ENCODE results near the gene RCCD1.

Gene RCCD1

GRCh38 chr15:90966262-90966661 is 11.6 kb downstream of the RCCD1 start:
- H3K27ac ChIP-seq (ENCODE audit: insufficient read depth, low read length, poor library complexity, severe bottlenecking) = no peak overlapping the region
- H3K36me3 ChIP-seq (ENCODE audit: control insufficient read depth, insufficient read depth, low read length) = peaks cover 1% of the 10 kb centered on the region
- no peaks in the 10 kb centered on the region for H3K9me3 ChIP-seq (ENCODE audit: control insufficient read depth, low read length)
- H3K4me1 ChIP-seq (ENCODE audit: control insufficient read depth, insufficient read depth, low read length, poor library complexity, severe bottlenecking) = no peaks in the 10 kb centered on the region
- H3K4me3 ChIP-seq (ENCODE audit: insufficient read depth, low read depth, low read length, poor library complexity, severe bottlenecking) = no peak overlapping the region
- no peaks in the 10 kb centered on the region for H3K27me3 ChIP-seq (replicated peaks; ENCODE audit: control insufficient read depth, insufficient read depth, low read length, poor library complexity, severe bottlenecking)
- DNase-seq = no peak

- H3K4me3 ChIP-seq (ENCODE audit: insufficient read depth, low read depth, low read length, poor library complexity, severe bottlenecking) = no peak overlapping the region
- no peaks in the 10 kb centered on the region for H3K36me3 ChIP-seq (ENCODE audit: control insufficient read depth, insufficient read depth, low read length)
- no peaks in the 10 kb centered on the region for H3K4me1 ChIP-seq (ENCODE audit: control insufficient read depth, insufficient read depth, low read length, poor library complexity, severe bottlenecking)
- H3K27ac ChIP-seq (ENCODE audit: insufficient read depth, low read length, poor library complexity, severe bottlenecking) = no peak overlapping the region
- no peak for DNase-seq
- H3K9me3 ChIP-seq (ENCODE audit: control insufficient read depth, low read length) = no peaks in the 10 kb centered on the region
- H3K27me3 ChIP-seq (replicated peaks; ENCODE audit: control insufficient read depth, insufficient read depth, low read length, poor library complexity, severe bottlenecking) = no peaks in the 10 kb centered on the region
Measured at GRCh38 chr15:90967206-90967605, 12.5 kb downstream of the RCCD1 start.

GRCh38 chr15:90968434-90968833 is 13.8 kb downstream of the RCCD1 start:
- Histone ChIP-seq H3K27ac (ENCODE audit: insufficient read depth, low read length, poor library complexity, severe bottlenecking) (no peak overlapping the region), H3K4me3 (ENCODE audit: insufficient read depth, low read depth, low read length, poor library complexity, severe bottlenecking) (no peak overlapping the region), H3K27me3 (replicated peaks; ENCODE audit: control insufficient read depth, insufficient read depth, low read length, poor library complexity, severe bottlenecking) (no peaks in the 10 kb centered on the region), H3K36me3 (ENCODE audit: control insufficient read depth, insufficient read depth, low read length) (no peaks in the 10 kb centered on the region), H3K4me1 (ENCODE audit: control insufficient read depth, insufficient read depth, low read length, poor library complexity, severe bottlenecking) (no peaks in the 10 kb centered on the region), H3K9me3 (ENCODE audit: control insufficient read depth, low read length) (no peaks in the 10 kb centered on the region)
- DNase-seq = no peak

- DNase-seq = no peak
- Histone ChIP-seq H3K27me3 (replicated peaks; ENCODE audit: control insufficient read depth, insufficient read depth, low read length, poor library complexity, severe bottlenecking) (no peaks in the 10 kb centered on the region), H3K36me3 (ENCODE audit: control insufficient read depth, insufficient read depth, low read length) (no peaks in the 10 kb centered on the region), H3K4me3 (ENCODE audit: insufficient read depth, low read depth, low read length, poor library complexity, severe bottlenecking) (no peak overlapping the region), H3K27ac (ENCODE audit: insufficient read depth, low read length, poor library complexity, severe bottlenecking) (no peak overlapping the region), H3K9me3 (ENCODE audit: control insufficient read depth, low read length) (no peaks in the 10 kb centered on the region), H3K4me1 (ENCODE audit: control insufficient read depth, insufficient read depth, low read length, poor library complexity, severe bottlenecking) (no peaks in the 10 kb centered on the region)
Measured at GRCh38 chr15:90970274-90970673, 15.6 kb downstream of the RCCD1 start.

GRCh38 chr15:90972133-90972532 is 17.4 kb downstream of the RCCD1 start:
- H3K4me3 ChIP-seq (ENCODE audit: insufficient read depth, low read depth, low read length, poor library complexity, severe bottlenecking) = no peak overlapping the region
- H3K36me3 ChIP-seq (ENCODE audit: control insufficient read depth, insufficient read depth, low read length) = no peaks in the 10 kb centered on the region
- H3K9me3 ChIP-seq (ENCODE audit: control insufficient read depth, low read length) = no peaks in the 10 kb centered on the region
- DNase-seq = no peak
- H3K27me3 ChIP-seq (replicated peaks; ENCODE audit: control insufficient read depth, insufficient read depth, low read length, poor library complexity, severe bottlenecking) = no peaks in the 10 kb centered on the region
- H3K4me1 ChIP-seq (ENCODE audit: control insufficient read depth, insufficient read depth, low read length, poor library complexity, severe bottlenecking) = no peaks in the 10 kb centered on the region
- H3K27ac ChIP-seq (ENCODE audit: insufficient read depth, low read length, poor library complexity, severe bottlenecking) = no peak overlapping the region

- no peaks in the 10 kb centered on the region for H3K36me3 ChIP-seq (ENCODE audit: control insufficient read depth, insufficient read depth, low read length)
- no peaks in the 10 kb centered on the region for H3K4me1 ChIP-seq (ENCODE audit: control insufficient read depth, insufficient read depth, low read length, poor library complexity, severe bottlenecking)
- no peaks in the 10 kb centered on the region for H3K27me3 ChIP-seq (replicated peaks; ENCODE audit: control insufficient read depth, insufficient read depth, low read length, poor library complexity, severe bottlenecking)
Measured at GRCh38 chr15:90974216-90974615, 19.5 kb downstream of the RCCD1 start.

GRCh38 chr15:90979582-90979981 is 24.9 kb downstream of the RCCD1 start:
- Histone ChIP-seq H3K27ac (ENCODE audit: insufficient read depth, low read length, poor library complexity, severe bottlenecking) (no peak overlapping the region), H3K4me1 (ENCODE audit: control insufficient read depth, insufficient read depth, low read length, poor library complexity, severe bottlenecking) (no peaks in the 10 kb centered on the region), H3K27me3 (replicated peaks; ENCODE audit: control insufficient read depth, insufficient read depth, low read length, poor library complexity, severe bottlenecking) (no peaks in the 10 kb centered on the region), H3K36me3 (ENCODE audit: control insufficient read depth, insufficient read depth, low read length) (no peaks in the 10 kb centered on the region), H3K4me3 (ENCODE audit: insufficient read depth, low read depth, low read length, poor library complexity, severe bottlenecking) (no peak overlapping the region), H3K9me3 (ENCODE audit: control insufficient read depth, low read length) (no peaks in the 10 kb centered on the region)
- no peak for DNase-seq

More at GRCh38 chr15:90974216-90974615, 19.5 kb downstream of the RCCD1 start:
- H3K4me3 ChIP-seq (ENCODE audit: insufficient read depth, low read depth, low read length, poor library complexity, severe bottlenecking) = no peak overlapping the region
- H3K9me3 ChIP-seq (ENCODE audit: control insufficient read depth, low read length) = no peaks in the 10 kb centered on the region
- DNase-seq = no peak
- no peak overlapping the region for H3K27ac ChIP-seq (ENCODE audit: insufficient read depth, low read length, poor library complexity, severe bottlenecking)

GRCh38 chr15:90981681-90982080 is 27.0 kb downstream of the RCCD1 start:
- no peak overlapping the region for H3K4me3 ChIP-seq (ENCODE audit: insufficient read depth, low read depth, low read length, poor library complexity, severe bottlenecking)
- H3K9me3 ChIP-seq (ENCODE audit: control insufficient read depth, low read length) = no peaks in the 10 kb centered on the region

GRCh38 chr15:90982135-90982534 is 27.5 kb downstream of the RCCD1 start:
- Histone ChIP-seq H3K4me1 (ENCODE audit: control insufficient read depth, insufficient read depth, low read length, poor library complexity, severe bottlenecking) (no peaks in the 10 kb centered on the region), H3K27ac (ENCODE audit: insufficient read depth, low read length, poor library complexity, severe bottlenecking) (no peak overlapping the region), H3K36me3 (ENCODE audit: control insufficient read depth, insufficient read depth, low read length) (no peaks in the 10 kb centered on the region), H3K4me3 (ENCODE audit: insufficient read depth, low read depth, low read length, poor library complexity, severe bottlenecking) (no peak overlapping the region), H3K9me3 (ENCODE audit: control insufficient read depth, low read length) (no peaks in the 10 kb centered on the region), H3K27me3 (replicated peaks; ENCODE audit: control insufficient read depth, insufficient read depth, low read length, poor library complexity, severe bottlenecking) (no peaks in the 10 kb centered on the region)
- no peak for DNase-seq

More at GRCh38 chr15:90981681-90982080, 27.0 kb downstream of the RCCD1 start:
- Histone ChIP-seq H3K27ac (ENCODE audit: insufficient read depth, low read length, poor library complexity, severe bottlenecking) (no peak overlapping the region), H3K4me1 (ENCODE audit: control insufficient read depth, insufficient read depth, low read length, poor library complexity, severe bottlenecking) (no peaks in the 10 kb centered on the region), H3K27me3 (replicated peaks; ENCODE audit: control insufficient read depth, insufficient read depth, low read length, poor library complexity, severe bottlenecking) (no peaks in the 10 kb centered on the region), H3K36me3 (ENCODE audit: control insufficient read depth, insufficient read depth, low read length) (no peaks in the 10 kb centered on the region)
- no peak for DNase-seq

- DNase-seq = no peak
- Histone ChIP-seq H3K9me3 (ENCODE audit: control insufficient read depth, low read length) (no peaks in the 10 kb centered on the region), H3K36me3 (ENCODE audit: control insufficient read depth, insufficient read depth, low read length) (no peaks in the 10 kb centered on the region)
Measured at GRCh38 chr15:90986790-90987507, 32.3 kb downstream of the RCCD1 start.

More at GRCh38 chr15:90986790-90987507, 32.3 kb downstream of the RCCD1 start:
- no peaks in the 10 kb centered on the region for H3K27me3 ChIP-seq (replicated peaks; ENCODE audit: control insufficient read depth, insufficient read depth, low read length, poor library complexity, severe bottlenecking)
- no peaks in the 10 kb centered on the region for H3K4me1 ChIP-seq (ENCODE audit: control insufficient read depth, insufficient read depth, low read length, poor library complexity, severe bottlenecking)
- H3K27ac ChIP-seq (ENCODE audit: insufficient read depth, low read length, poor library complexity, severe bottlenecking) = no peak overlapping the region
- H3K4me3 ChIP-seq (ENCODE audit: insufficient read depth, low read depth, low read length, poor library complexity, severe bottlenecking) = no peak overlapping the region
